Smooth muscle cell (in vitro differentiated cells): Measurements from ENCODE around the gene HOXA4. TPM values are rescaled to one million over a fixed set of nuclear protein-coding genes. Genes with fewer than 3 reads are reported as not detected.

Experiments
- DNase-seq: peaks from one replicate; lab custom pipeline; 2025; ENCODE audit not compliant: unreplicated experiment; lab: John Stamatoyannopoulos, UW
- H2AFZ ChIP-seq: fragments of 200-600 bp; sonication (generic); 2 replicates; pipeline ENCODE4 v1.6.0; 2016; ENCODE audit warnings: antibody characterized with exemption, low read depth, mild to moderate bottlenecking
- H3F3A ChIP-seq: fragments of 200-600 bp; sonication (generic); 2 replicates; pipeline ENCODE4 v1.6.0; 2017; ENCODE audit warnings: antibody characterized with exemption, low read depth
- H3K27ac ChIP-seq: fragments of 200-600 bp; sonication (generic); 2 replicates; pipeline ENCODE4 v1.5.1; 2016; ENCODE audit warnings: low read depth, mild to moderate bottlenecking
- H3K27me3 ChIP-seq: fragments of 200-600 bp; sonication (generic); 2 replicates; pipeline ENCODE4 v1.6.1; 2016; ENCODE audit warnings: low read depth, mild to moderate bottlenecking
- H3K36me3 ChIP-seq: fragments of 200-600 bp; sonication (generic); 2 replicates; pipeline ENCODE4 v1.5.1; 2016; ENCODE audit warnings: low read depth
- H3K4me1 ChIP-seq: fragments of 200-600 bp; sonication (generic); 2 replicates; pipeline ENCODE4 v1.5.1; 2016; ENCODE audit warnings: low read depth
- H3K4me2 ChIP-seq: fragments of 200-600 bp; sonication (generic); 2 replicates; pipeline ENCODE4 v1.6.0; 2016; ENCODE audit warnings: mild to moderate bottlenecking
- H3K4me3 ChIP-seq: fragments of 200-600 bp; sonication (generic); 2 replicates; pipeline ENCODE4 v1.5.1; 2016; ENCODE audit warnings: mild to moderate bottlenecking
- H3K79me2 ChIP-seq: fragments of 200-600 bp; sonication (generic); 2 replicates; pipeline ENCODE4 v1.6.0; 2016; ENCODE audit warnings: low read depth, mild to moderate bottlenecking
- H3K9ac ChIP-seq: fragments of 200-600 bp; sonication (generic); 2 replicates; pipeline ENCODE4 v1.6.0; 2016; ENCODE audit warnings: low read depth
- H3K9me3 ChIP-seq: fragments of 200-600 bp; sonication (generic); replicated peaks from 2 replicates; pipeline ENCODE4 v1.5.1; 2016; ENCODE audit warnings: low read depth
- H4K20me1 ChIP-seq: fragments of 200-600 bp; sonication (generic); 2 replicates; pipeline ENCODE4 v1.6.0; 2016; ENCODE audit warnings: low read depth
- CTCF ChIP-seq: fragments of 200-600 bp; sonication (generic); IDR thresholded peaks from 2 replicates; pipeline ENCODE4 v1.5.1; 2017; ENCODE audit warnings: borderline replicate concordance, mild to moderate bottlenecking, antibody characterized with exemption; ENCODE audit not compliant: insufficient read depth, poor library complexity, severe bottlenecking
- WGBS: methylation state at CpG from one replicate; pipeline ENCODE4 v1.1.7; 2016; ENCODE audit warnings: low lambda C conversion rate; 5-methylcytosine and 5-hydroxymethylcytosine counted together
- polyA plus RNA-seq: library from polyadenylated mRNA; unstranded; fragments of >200 nt; fragmentation: Nextera tagmentation; extraction: Ambion mirVana; gene quantifications from 2 replicates; pipeline ENCODE4 v1.2.1, GENCODE V29; 2016
- total RNA-seq: library from RNA; depleted of rRNA; stranded (reverse); fragments of >200 nt; gene quantifications from 2 replicates; pipeline ENCODE4 v1.2.3, GENCODE V29; 2014

HOXA4 gene
- total and polyA plus RNA-seq, 2 experiments from 2014 or later, result 0.22 TPM; not detected in 1

- DNase-seq, result no peak
- Histone ChIP-seq H3K9ac (peak overlapping the region; percentile 34), H3K4me2 (peak overlapping the region; percentile 89), H3K4me1 (peaks cover 3% of the 10 kb centered on the region), H3K27me3 (peaks cover 62% of the 10 kb centered on the region), H3F3A (no peaks in the 10 kb centered on the region), H3K36me3 (no peaks in the 10 kb centered on the region), H3K4me3 (peak overlapping the region; percentile 67), H3K79me2 (peaks cover 60% of the 10 kb centered on the region), H2AFZ (no peak overlapping the region), H3K9me3 (no peaks in the 10 kb centered on the region), H3K27ac (no peak overlapping the region), H4K20me1 (peaks cover 6% of the 10 kb centered on the region)
- WGBS, result 61% methylated on average over 7 of the region's 7 CpGs
- no peak for TF ChIP-seq CTCF
Measured at GRCh38 chr7:27162561-27163287, 32.2 kb upstream of the HOXA4 start.

DNA sequence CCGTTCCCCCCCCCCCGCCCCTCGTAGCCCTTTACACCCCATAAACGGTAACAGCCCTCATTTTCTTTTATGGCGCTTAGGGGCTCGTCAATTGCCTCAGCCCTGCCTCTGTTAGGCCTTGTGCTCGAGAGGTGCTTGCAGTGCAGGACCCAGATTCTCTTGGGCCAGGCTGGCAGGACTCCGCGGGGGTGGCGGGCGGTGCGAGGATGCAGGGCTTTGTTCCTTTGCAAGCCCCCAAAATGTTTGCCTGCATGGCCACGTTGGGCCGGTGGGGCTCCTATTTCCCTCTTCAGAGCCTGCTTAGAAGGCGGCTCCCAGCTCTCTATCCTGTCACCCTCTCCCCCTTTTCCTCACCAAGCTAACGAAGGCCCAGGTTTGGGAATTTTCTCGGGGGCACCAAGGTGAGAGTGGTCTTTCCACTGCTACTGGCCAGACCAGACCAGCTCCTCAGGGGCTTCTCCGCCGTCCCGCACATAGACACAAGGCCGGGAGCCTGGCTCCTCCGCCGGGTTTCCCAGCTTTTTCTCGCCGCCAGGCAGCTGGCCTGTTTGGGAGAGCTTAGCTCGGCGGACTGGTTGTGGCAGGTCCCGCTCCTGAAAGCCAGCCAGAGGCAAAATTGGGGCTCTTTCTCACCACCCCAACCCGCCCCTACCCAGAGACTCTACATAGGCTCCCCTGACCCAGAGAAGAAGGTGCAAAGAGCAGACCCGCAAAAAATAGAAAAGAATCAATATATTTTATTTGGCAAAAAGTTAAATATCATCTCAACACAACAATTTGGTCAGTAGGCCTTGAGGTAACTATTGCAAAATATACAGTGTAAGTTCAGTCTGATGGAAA lies 31.4 kb upstream of the HOXA4 start:
- Histone ChIP-seq H3K4me1 (peaks cover 3% of the 10 kb centered on the region), H3K36me3 (no peaks in the 10 kb centered on the region), H3F3A (no peaks in the 10 kb centered on the region), H3K79me2 (peaks cover 52% of the 10 kb centered on the region), H3K9ac (no peak overlapping the region), H2AFZ (no peak overlapping the region), H3K27ac (peak overlapping the region; percentile 22), H4K20me1 (peaks cover 6% of the 10 kb centered on the region), H3K9me3 (no peaks in the 10 kb centered on the region), H3K4me2 (peak overlapping the region; percentile 89), H3K27me3 (peaks cover 62% of the 10 kb centered on the region), H3K4me3 (peak overlapping the region; percentile 67)
- TF ChIP-seq CTCF, result no peak
- DNase-seq, result no peak
- WGBS, result 21% methylated on average over 30 of the region's 30 CpGs

DNA sequence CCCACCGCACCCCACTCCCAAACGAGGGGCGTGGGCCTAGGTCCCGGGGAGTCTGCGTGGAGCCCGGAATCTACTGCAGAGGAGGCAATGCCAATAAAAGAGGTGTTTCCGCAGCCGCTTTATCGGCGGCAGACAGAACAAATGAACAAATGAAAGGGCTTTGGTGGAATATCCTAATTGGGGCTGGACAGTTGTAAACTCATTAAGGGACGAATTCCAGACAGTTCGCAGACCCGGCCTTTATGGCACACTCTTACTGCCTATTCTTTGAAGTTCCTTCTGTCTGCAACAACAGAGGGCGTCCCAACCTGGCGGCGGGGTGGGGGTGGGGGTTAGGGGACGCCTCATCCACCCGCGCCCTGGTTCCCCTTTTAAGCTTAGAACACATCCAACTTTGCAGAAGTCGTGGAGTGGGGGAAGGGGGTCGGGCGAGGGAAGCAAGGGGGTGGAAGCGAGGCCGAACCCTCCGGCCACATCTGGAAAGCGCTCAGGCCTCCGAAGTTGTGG lies 30.7 kb upstream of the HOXA4 start:
- peaks cover 6% of the 10 kb centered on the region for H4K20me1 ChIP-seq
- peaks cover 45% of the 10 kb centered on the region for H3K79me2 ChIP-seq
- TF ChIP-seq CTCF, result no peak
- H3K9ac ChIP-seq, result no peak overlapping the region
- H2AFZ ChIP-seq, result peak overlapping the region; percentile 77
- H3K4me1 ChIP-seq, result peaks cover 3% of the 10 kb centered on the region
- no peaks in the 10 kb centered on the region for H3F3A ChIP-seq
- WGBS, result 6% methylated on average over 25 of the region's 27 CpGs
- DNase-seq, result no peak
- H3K4me3 ChIP-seq, result peak overlapping the region; percentile 67
- peak overlapping the region; percentile 89 for H3K4me2 ChIP-seq
- no peaks in the 10 kb centered on the region for H3K9me3 ChIP-seq
- no peak overlapping the region for H3K27ac ChIP-seq
- no peaks in the 10 kb centered on the region for H3K36me3 ChIP-seq
- H3K27me3 ChIP-seq, result peaks cover 63% of the 10 kb centered on the region
